PFSK-1 (cell line): ENCODE results near the gene TNMD.

Experiments used
- FOXP2 ChIP-seq: optimal IDR thresholded peaks from 2 replicates; pipeline ENCODE3; 2011; ENCODE audit warnings: borderline replicate concordance, control low read depth, inconsistent platforms; ENCODE audit not compliant: insufficient read depth; ENCODE audit errors: extremely low read length, extremely low read depth
- POLR2AphosphoS5 ChIP-seq: IDR thresholded peaks from 2 replicates; pipeline ENCODE4 v1.6.1; 2012; ENCODE audit warnings: low read depth, mild to moderate bottlenecking, control low read depth, low read length, moderate library complexity
- REST ChIP-seq, 2 experiments: IDR thresholded peaks; 2 replicates each; pipeline versions ENCODE4 v1.6.1 to v1.8.0; 2011 to 2012; ENCODE audit warnings: low read depth in 2 of 2, low read length in 2 of 2, control low read depth in 1 of 2, inconsistent platforms in 1 of 2, mild to moderate bottlenecking in 1 of 2, moderate library complexity in 1 of 2; ENCODE audit not compliant: insufficient read depth in 1 of 2
- SIN3A ChIP-seq: IDR thresholded peaks from 2 replicates; pipeline ENCODE4 v1.6.1; 2012; ENCODE audit warnings: mild to moderate bottlenecking, low read length, moderate library complexity, borderline replicate concordance; ENCODE audit not compliant: insufficient read depth
- TAF1 ChIP-seq: IDR thresholded peaks from 2 replicates; pipeline ENCODE4 v1.6.1; 2012; ENCODE audit warnings: low read length, control low read depth, borderline replicate concordance; ENCODE audit not compliant: insufficient read depth

- TF ChIP-seq POLR2AphosphoS5 (no peak), REST (IDR thresholded peaks at IDR 0.05; ENCODE audit: insufficient read depth in 1 of 2, low read depth in 2 of 2, low read length in 2 of 2) (no peak), SIN3A (no peak), FOXP2 (no peak), TAF1 (no peak)
Observed at GRCh38 chrX:100587861-100588260, 3.1 kb downstream of the TNMD start.
